Activated CD4-positive, alpha-beta T cell treated with anti-CD3 and anti-CD28 coated beads, Interleukin-2, amount 50 U/mL, for 48 hours (primary cell): ENCODE measurements around the gene FIGNL2.
"Not testable (repeated sequence)": the region's sequence is repeated elsewhere in the genome, so short reads cannot be mapped to it uniquely, and the experiment has no call there.

Experiments used
- DNase-seq, 2 experiments: peaks; one replicate each; pipeline ENCODE4 v3.0.0-alpha.2; 2020

Gene FIGNL2

GRCh38 chr12:51848326-51848727, at the start of gene FIGNL2:
Gene FIGNL2 (minus strand): TSS chr12:51848718. CDS start chr12:51822413, 26,305 bp downstream.
- no peak for DNase-seq

- DNase-seq = no peak
Measured at GRCh38 chr12:51897181-51897580, 48.7 kb upstream of the FIGNL2 start.

DNA sequence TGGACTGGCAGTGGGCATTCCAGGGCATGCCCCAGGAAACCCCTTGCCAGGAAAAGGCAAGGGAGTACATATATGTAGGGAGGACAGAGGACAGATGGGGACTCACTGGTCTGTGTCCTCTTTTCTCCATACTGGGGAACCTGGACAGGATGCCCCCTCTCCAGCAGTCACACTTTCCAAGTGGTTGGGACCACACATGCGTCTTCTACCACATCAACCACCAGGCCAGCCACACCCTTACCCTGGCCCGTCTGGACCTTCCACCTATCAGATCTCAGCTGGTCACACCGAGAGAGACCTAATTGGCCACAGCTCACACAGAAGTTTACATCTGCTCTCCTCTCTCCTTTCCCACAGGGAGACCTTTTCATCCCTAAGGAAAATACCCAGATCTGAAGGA, 47.7 kb upstream of the FIGNL2 start:
- DNase-seq = no peak

GRCh38 chr12:51895378-51896135, 47.0 kb upstream of the FIGNL2 start:
- DNase-seq = no peak

DNA sequence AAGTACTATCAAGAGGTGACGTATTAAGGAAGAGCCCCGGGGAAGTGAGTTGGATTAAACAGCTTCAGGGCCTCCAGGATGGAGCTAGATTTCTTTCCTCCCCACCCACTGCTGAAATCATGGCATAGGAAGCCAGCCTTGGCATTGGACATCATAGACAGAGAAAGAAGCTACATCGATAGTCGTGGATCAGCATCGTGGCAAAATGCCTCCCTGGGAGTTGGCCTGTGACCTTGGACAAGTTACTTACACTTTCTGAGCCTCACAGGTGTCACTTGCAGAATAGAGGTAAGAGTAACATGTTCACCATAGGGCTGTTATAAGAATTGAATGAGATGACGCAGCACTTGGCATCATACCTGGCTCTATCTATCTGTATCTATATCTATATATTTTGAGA, 45.3 kb upstream of the FIGNL2 start:
- DNase-seq = no peak

GRCh38 chr12:51891843-51892242, 43.3 kb upstream of the FIGNL2 start:
- DNase-seq = no peak

GRCh38 chr12:51890511-51891171, 42.1 kb upstream of the FIGNL2 start:
- DNase-seq = no peak

- no peak for DNase-seq
Measured at GRCh38 chr12:51890133-51890464, 41.6 kb upstream of the FIGNL2 start.

- DNase-seq = no peak
Measured at GRCh38 chr12:51889216-51890132, 41.0 kb upstream of the FIGNL2 start.

DNA sequence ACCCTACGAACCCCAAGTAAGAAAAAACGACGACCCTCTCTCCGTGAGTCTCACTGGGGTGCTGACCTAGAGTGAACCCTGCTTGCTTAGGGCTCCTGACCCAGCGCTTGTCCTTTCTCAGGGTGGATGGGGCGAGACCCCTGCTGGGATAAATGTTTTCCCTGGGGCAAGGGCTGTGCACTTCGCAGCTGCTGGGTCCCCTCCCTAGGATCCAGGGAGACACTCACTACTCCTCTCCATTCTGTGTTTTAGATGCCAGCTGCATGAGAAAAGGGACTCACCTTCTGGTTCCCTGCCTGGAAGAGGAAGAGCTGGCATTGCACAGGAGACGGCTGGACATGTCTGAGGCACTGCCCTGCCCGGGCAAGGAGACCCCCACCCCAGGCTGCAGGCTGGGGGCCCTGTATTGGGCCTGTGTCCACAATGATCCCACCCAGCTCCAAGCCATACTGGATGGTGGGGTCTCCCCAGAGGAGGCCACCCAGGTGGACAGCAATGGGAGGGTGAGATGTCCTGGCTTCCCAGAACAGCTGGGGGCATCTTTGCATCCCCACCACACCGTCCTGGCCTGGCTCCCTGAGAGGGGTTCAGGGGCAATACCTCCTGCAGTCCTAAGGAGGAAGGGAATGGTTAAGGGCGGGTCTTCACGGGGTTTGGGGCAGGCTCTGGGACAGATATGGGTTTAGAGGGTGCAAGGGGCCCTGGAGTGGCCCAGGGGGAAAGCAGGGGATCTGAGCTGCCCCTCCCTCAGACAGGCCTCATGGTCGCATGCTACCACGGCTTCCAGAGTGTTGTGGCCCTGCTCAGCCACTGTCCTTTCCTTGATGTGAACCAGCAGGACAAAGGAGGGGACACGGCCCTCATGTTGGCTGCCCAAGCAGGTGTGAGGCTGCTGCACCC, 40.0 kb upstream of the FIGNL2 start:
- no peak for DNase-seq

DNA sequence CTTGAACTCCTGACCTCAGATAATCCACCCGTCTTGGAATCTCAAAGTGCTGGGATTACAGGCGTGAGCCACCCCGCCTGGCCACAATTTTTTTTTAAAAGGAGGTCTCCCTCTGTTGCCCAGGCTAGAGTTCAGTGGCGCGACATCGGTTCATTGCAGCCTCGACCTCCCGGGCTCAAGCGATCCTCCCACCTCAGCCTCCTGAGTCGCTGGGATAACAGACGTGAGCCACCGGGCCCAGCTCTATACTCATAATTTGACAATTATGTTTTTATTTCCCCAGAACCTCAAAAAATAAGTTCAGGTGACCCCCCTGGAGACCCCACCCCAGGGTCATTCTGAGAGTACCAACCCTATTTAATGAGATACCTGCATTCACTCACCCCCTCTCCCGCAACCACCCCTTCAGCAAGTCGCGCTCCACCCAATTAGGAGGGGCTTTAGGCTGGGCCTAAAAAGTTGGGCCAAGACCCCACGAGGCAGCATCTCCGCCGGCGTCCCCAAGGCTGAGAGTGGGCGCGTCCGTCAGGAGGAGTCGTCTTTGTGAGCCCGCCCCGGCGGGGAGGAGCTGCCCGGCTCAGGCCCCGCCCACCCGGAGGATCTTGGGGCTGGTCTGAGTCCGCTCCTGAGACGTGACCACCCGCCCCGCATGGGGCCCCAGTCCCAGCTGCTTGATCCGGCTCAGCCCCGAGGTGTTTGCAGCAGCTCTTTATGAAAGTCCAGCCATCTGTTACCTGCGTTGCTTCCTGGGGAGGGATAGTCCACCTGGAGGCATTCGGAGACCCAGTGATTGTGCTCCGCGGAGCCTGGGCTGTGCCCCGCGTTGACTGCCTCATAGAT, 39.2 kb upstream of the FIGNL2 start, which contains the start of gene ANKRD33:
Gene ANKRD33, plus strand, starts transcription at position 628 of the 840 bp plus-strand sequence. Its CDS starts 84 bp downstream, at position 712.
- no peak for DNase-seq

GRCh38 chr12:51886021-51886710, 37.6 kb upstream of the FIGNL2 start:
- peak; percentile 24 to 37 for DNase-seq

GRCh38 chr12:51885294-51886020, 36.9 kb upstream of the FIGNL2 start:
- not testable (repeated sequence) for DNase-seq

DNA sequence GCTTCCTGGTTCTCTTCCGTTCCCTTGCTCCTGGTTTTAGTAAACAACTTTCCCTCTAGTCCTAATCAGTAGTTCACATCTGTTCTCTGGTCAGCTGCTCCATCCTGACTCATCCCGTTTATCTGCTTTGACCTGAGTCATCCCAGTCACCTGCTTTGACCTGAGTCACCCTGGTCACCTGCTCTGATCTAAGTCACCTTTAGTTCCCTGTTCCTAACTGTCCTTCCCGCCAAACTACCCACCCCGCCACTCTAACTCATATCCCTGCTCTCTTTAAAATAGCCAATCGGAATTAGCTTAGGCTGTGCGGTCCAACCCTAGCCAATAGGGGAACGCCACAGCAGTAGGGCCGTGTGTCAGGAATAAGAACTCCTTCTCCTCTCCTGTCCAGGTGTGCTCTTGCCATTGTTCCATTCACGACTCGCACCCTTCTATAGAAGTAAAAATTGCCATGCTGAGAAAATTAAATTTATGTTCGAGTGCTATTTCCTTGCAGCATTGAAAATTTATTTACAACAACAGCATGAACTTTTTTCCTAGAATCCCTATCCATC, 36.2 kb upstream of the FIGNL2 start:
- DNase-seq = no peak

- no peak for DNase-seq
Measured at GRCh38 chr12:51883998-51884675, 35.6 kb upstream of the FIGNL2 start.

DNA sequence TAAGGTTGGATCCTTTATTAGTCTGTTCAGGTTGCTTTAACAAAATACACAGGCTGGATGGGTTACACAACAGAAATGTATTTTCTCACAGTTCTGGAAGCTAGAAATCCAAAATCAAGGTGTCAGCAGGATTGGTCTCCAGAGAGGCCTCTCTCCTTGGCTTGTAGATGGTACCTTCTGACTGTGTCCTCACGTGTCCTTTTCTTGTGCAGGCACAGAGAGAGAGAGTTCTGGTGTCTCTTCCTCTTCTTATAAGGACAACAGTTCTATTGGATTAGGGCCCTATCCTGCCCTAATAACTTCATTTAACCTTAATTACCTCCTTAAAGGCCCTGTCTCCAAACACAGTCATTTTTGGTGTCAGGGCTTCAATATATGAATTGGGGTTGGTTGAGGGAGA, 34.8 kb upstream of the FIGNL2 start:
- no peak for DNase-seq

- no peak for DNase-seq
Measured at GRCh38 chr12:51879102-51879501, 30.6 kb upstream of the FIGNL2 start.

GRCh38 chr12:51874486-51874885, 26.0 kb upstream of the FIGNL2 start:
- DNase-seq = no peak

DNA sequence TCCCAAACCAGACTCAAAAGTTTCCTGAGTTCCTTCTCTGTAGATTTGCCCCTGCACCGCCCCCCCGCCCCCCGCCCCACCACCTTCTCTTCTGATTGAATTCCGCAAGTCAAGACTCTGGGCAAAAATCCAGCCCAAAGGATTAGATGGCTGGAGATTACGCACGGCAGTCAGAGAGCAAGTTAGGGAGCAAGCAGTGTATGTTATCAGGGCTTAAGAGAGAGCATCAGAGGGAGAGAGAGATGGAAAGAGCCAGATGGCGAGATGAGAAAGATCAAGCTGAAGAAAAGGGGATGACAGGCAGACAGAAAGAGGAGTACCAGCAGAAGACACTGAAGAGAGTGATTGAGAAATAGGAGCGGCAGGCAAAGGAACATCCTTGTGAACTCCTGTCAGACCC, 25.5 kb upstream of the FIGNL2 start:
- DNase-seq = no peak
